BLaER1 treated with 17β-estradiol and CSF1 and Interleukin-3, amounts not matched to agents 10 nM and 100 nM (cell line): Measurements from ENCODE around the gene PTEN.

Experiments
- H3K27ac ChIP-seq, 11 experiments: shearing (Covaris generic); formaldehyde crosslinking; 2 replicates each; pipeline ENCODE4 v1.8.1; 2022
- H3K27me3 ChIP-seq, 11 experiments: shearing (Covaris generic); formaldehyde crosslinking; 2 replicates each; pipeline ENCODE4 v1.8.1; 2022
- H3K36me3 ChIP-seq, 11 experiments: shearing (Covaris generic); formaldehyde crosslinking; 2 replicates each; pipeline ENCODE4 v1.8.1; 2022
- H3K4me1 ChIP-seq, 10 experiments: shearing (Covaris generic); formaldehyde crosslinking; 2 replicates each; pipeline ENCODE4 v1.8.1; 2022
- H3K4me2 ChIP-seq, 11 experiments: shearing (Covaris generic); formaldehyde crosslinking; 2 replicates each; pipeline ENCODE4 v1.8.1; 2022
- H3K4me3 ChIP-seq, 10 experiments: shearing (Covaris generic); formaldehyde crosslinking; 2 replicates each; pipeline ENCODE4 v1.8.1; 2022
- H3K9ac ChIP-seq, 11 experiments: shearing (Covaris generic); formaldehyde crosslinking; 2 replicates each; pipeline ENCODE4 v1.8.1; 2022
- H3K9me3 ChIP-seq, 11 experiments: shearing (Covaris generic); formaldehyde crosslinking; replicated peaks in 1 of 11; 2 replicates each; pipeline ENCODE4 v1.8.1; 2022
- H4K20me1 ChIP-seq, 11 experiments: shearing (Covaris generic); formaldehyde crosslinking; 2 replicates each; pipeline ENCODE4 v1.8.1; 2022
- Cebpa-rat ChIP-seq, 11 experiments: shearing (Covaris generic); IDR thresholded peaks; 2 replicates each; pipeline ENCODE4 v1.8.1; 2022

Gene PTEN

GRCh38 chr10:87979847-87980246, 116.4 kb downstream of the PTEN start:
- Histone ChIP-seq H3K27ac (no peak overlapping the region), H4K20me1 (no peaks in the 10 kb centered on the region), H3K27me3 (no peaks in the 10 kb centered on the region), H3K36me3 (no peaks in the 10 kb centered on the region), H3K9ac (no peak overlapping the region), H3K4me2 (no peak overlapping the region), H3K4me1 (no peaks in the 10 kb centered on the region), H3K4me3 (no peak overlapping the region), H3K9me3 (no peaks in the 10 kb centered on the region)
- no peak for TF ChIP-seq Cebpa-rat (IDR thresholded peaks at IDR 0.05)

GRCh38 chr10:87983716-87984115, 120.3 kb downstream of the PTEN start:
- Histone ChIP-seq H3K4me3 (no peak overlapping the region), H3K36me3 (no peaks in the 10 kb centered on the region), H3K4me2 (no peak overlapping the region), H3K9me3 (no peaks in the 10 kb centered on the region), H3K4me1 (no peaks in the 10 kb centered on the region), H3K27ac (no peak overlapping the region), H4K20me1 (no peaks in the 10 kb centered on the region), H3K27me3 (no peaks in the 10 kb centered on the region), H3K9ac (no peak overlapping the region)
- TF ChIP-seq Cebpa-rat (IDR thresholded peaks at IDR 0.05), result no peak

GRCh38 chr10:87987206-87987605, 123.8 kb downstream of the PTEN start:
- Histone ChIP-seq H4K20me1 (no peaks in the 10 kb centered on the region), H3K9me3 (no peaks in the 10 kb centered on the region), H3K4me2 (no peak overlapping the region), H3K9ac (no peak overlapping the region), H3K36me3 (no peaks in the 10 kb centered on the region), H3K27ac (no peak overlapping the region), H3K4me1 (no peaks in the 10 kb centered on the region), H3K4me3 (no peak overlapping the region), H3K27me3 (no peaks in the 10 kb centered on the region)
- no peak for TF ChIP-seq Cebpa-rat (IDR thresholded peaks at IDR 0.05)

GRCh38 chr10:87991946-87992345, 128.5 kb downstream of the PTEN start:
- Histone ChIP-seq H4K20me1 (no peaks in the 10 kb centered on the region), H3K9me3 (no peaks in the 10 kb centered on the region)

GRCh38 chr10:88004451-88004850, 141.0 kb downstream of the PTEN start:
- Histone ChIP-seq H3K27me3 (no peaks in the 10 kb centered on the region), H3K27ac (no peak overlapping the region), H4K20me1 (no peaks in the 10 kb centered on the region), H3K9me3 (peaks cover 3 to 8% (median 5%) of the 10 kb centered on the region in 11 experiments; a peak in 14 of 22 replicates), H3K4me1 (peaks cover 0 to 6% (median 0%) of the 10 kb centered on the region in 10 experiments; a peak in 2 of 20 replicates), H3K9ac (no peak overlapping the region), H3K36me3 (no peaks in the 10 kb centered on the region), H3K4me3 (no peak overlapping the region), H3K4me2 (peak overlapping the region in 1 of 11 experiments; percentile 8; a peak in 1 of 22 replicates)
- TF ChIP-seq Cebpa-rat (IDR thresholded peaks at IDR 0.05), result no peak

More at GRCh38 chr10:87991946-87992345, 128.5 kb downstream of the PTEN start:
- H3K36me3 ChIP-seq, result no peaks in the 10 kb centered on the region
- H3K9ac ChIP-seq, result no peak overlapping the region
- no peak overlapping the region for H3K4me2 ChIP-seq
- H3K27me3 ChIP-seq, result no peaks in the 10 kb centered on the region
- no peaks in the 10 kb centered on the region for H3K4me1 ChIP-seq
- H3K4me3 ChIP-seq, result no peak overlapping the region
- TF ChIP-seq Cebpa-rat (IDR thresholded peaks at IDR 0.05), result no peak
- no peak overlapping the region for H3K27ac ChIP-seq

- no peak overlapping the region for H3K9ac ChIP-seq
- H3K9me3 ChIP-seq, result peaks cover 0 to 6% (median 3%) of the 10 kb centered on the region in 11 experiments; a peak in 8 of 22 replicates
- H3K27ac ChIP-seq, result no peak overlapping the region
- H3K36me3 ChIP-seq, result no peaks in the 10 kb centered on the region
- H3K4me2 ChIP-seq, result no peak overlapping the region
- peaks cover 0 to 6% (median 0%) of the 10 kb centered on the region in 10 experiments; a peak in 2 of 20 replicates for H3K4me1 ChIP-seq
- H3K4me3 ChIP-seq, result no peak overlapping the region
- no peak for TF ChIP-seq Cebpa-rat (IDR thresholded peaks at IDR 0.05)
- no peaks in the 10 kb centered on the region for H3K27me3 ChIP-seq
- H4K20me1 ChIP-seq, result no peaks in the 10 kb centered on the region
Measured at GRCh38 chr10:88006261-88006660, 142.8 kb downstream of the PTEN start.

- no peak for TF ChIP-seq Cebpa-rat (IDR thresholded peaks at IDR 0.05)
Measured at GRCh38 chr10:88008866-88009470, 145.5 kb downstream of the PTEN start.

GRCh38 chr10:88012641-88013040, 149.2 kb downstream of the PTEN start:
- no peak for TF ChIP-seq Cebpa-rat (IDR thresholded peaks at IDR 0.05)
- Histone ChIP-seq H3K4me1 (peaks cover 0 to 6% (median 0%) of the 10 kb centered on the region in 10 experiments; a peak in 3 of 20 replicates), H3K27me3 (no peaks in the 10 kb centered on the region), H3K4me3 (no peak overlapping the region), H3K4me2 (no peak overlapping the region; a peak in 2 of 22 replicates), H4K20me1 (no peaks in the 10 kb centered on the region), H3K36me3 (no peaks in the 10 kb centered on the region), H3K9ac (no peak overlapping the region), H3K27ac (no peak overlapping the region), H3K9me3 (peaks cover 0 to 11% (median 7%) of the 10 kb centered on the region in 11 experiments; a peak in 9 of 22 replicates)

More at GRCh38 chr10:88008866-88009470, 145.5 kb downstream of the PTEN start:
- H3K9me3 ChIP-seq, result peaks cover 0 to 11% (median 7%) of the 10 kb centered on the region in 11 experiments; a peak in 9 of 22 replicates
- H3K27me3 ChIP-seq, result no peaks in the 10 kb centered on the region
- H4K20me1 ChIP-seq, result no peaks in the 10 kb centered on the region
- no peak overlapping the region for H3K9ac ChIP-seq
- no peaks in the 10 kb centered on the region for H3K36me3 ChIP-seq
- H3K4me2 ChIP-seq, result no peak overlapping the region
- peaks cover 0 to 6% (median 5%) of the 10 kb centered on the region in 10 experiments; a peak in 5 of 20 replicates for H3K4me1 ChIP-seq
- H3K4me3 ChIP-seq, result no peak overlapping the region
- H3K27ac ChIP-seq, result no peak overlapping the region

- Histone ChIP-seq H4K20me1 (no peaks in the 10 kb centered on the region), H3K27me3 (no peaks in the 10 kb centered on the region), H3K4me3 (no peak overlapping the region), H3K4me2 (no peak overlapping the region), H3K9ac (no peak overlapping the region), H3K36me3 (no peaks in the 10 kb centered on the region), H3K4me1 (peaks cover 0 to 9% (median 3%) of the 10 kb centered on the region in 10 experiments; a peak in 9 of 20 replicates), H3K27ac (no peak overlapping the region), H3K9me3 (peaks cover 0 to 4% (median 0%) of the 10 kb centered on the region in 11 experiments; a peak in 1 of 22 replicates)
- no peak for TF ChIP-seq Cebpa-rat (IDR thresholded peaks at IDR 0.05)
Measured at GRCh38 chr10:88017781-88018180, 154.4 kb downstream of the PTEN start.

GRCh38 chr10:88019753-88020152, 156.3 kb downstream of the PTEN start:
- no peaks in the 10 kb centered on the region for H3K27me3 ChIP-seq
- no peaks in the 10 kb centered on the region for H4K20me1 ChIP-seq
- peaks cover 0 to 12% (median 5%) of the 10 kb centered on the region in 11 experiments; a peak in 10 of 22 replicates for H3K9me3 ChIP-seq
- H3K4me1 ChIP-seq, result peaks cover 5 to 24% (median 13%) of the 10 kb centered on the region in 10 experiments
- no peaks in the 10 kb centered on the region for H3K36me3 ChIP-seq
- no peak overlapping the region for H3K4me3 ChIP-seq
- H3K27ac ChIP-seq, result no peak overlapping the region
- no peak for TF ChIP-seq Cebpa-rat (IDR thresholded peaks at IDR 0.05)
- no peak overlapping the region for H3K4me2 ChIP-seq
- no peak overlapping the region for H3K9ac ChIP-seq
